Mesothelial cell of epicardium (in vitro differentiated cells): Measurements from ENCODE around the gene HOXC9. TPM values are rescaled to one million over a fixed set of nuclear protein-coding genes. Genes with fewer than 3 reads are reported as not detected.

Experiments used
- DNase-seq, 2 experiments: peaks; one replicate each; pipeline ENCODE4 v3.0.0; 2021; ENCODE audit warnings: low spot score in 2 of 2; ENCODE audit not compliant: unreplicated experiment in 2 of 2
- H3K27ac Mint-ChIP-seq: 2 replicates; pipeline ENCODE4 v1.8.0; 2021; ENCODE audit warnings: mixed read lengths
- H3K27me3 Mint-ChIP-seq: 2 replicates; pipeline ENCODE4 v1.8.0; 2021; ENCODE audit warnings: low read depth, mixed read lengths
- H3K36me3 Mint-ChIP-seq: 2 replicates; pipeline ENCODE4 v1.8.0; 2021; ENCODE audit warnings: mixed read lengths
- H3K4me1 Mint-ChIP-seq: 2 replicates; pipeline ENCODE4 v1.8.0; 2021; ENCODE audit warnings: mixed read lengths
- H3K4me3 Mint-ChIP-seq: 2 replicates; pipeline ENCODE4 v1.8.0; 2021; ENCODE audit warnings: mild to moderate bottlenecking, moderate library complexity, mixed read lengths
- H3K9me3 Mint-ChIP-seq: 2 replicates; pipeline ENCODE4 v1.8.0; 2021; ENCODE audit warnings: mixed read lengths
- CTCF ChIP-seq: fragments of 200-600 bp; sonication (generic); IDR thresholded peaks from one replicate; pipeline ENCODE4 v1.5.0; 2021; ENCODE audit warnings: antibody characterized with exemption; ENCODE audit not compliant: unreplicated experiment
- total RNA-seq: library from RNA; stranded (reverse); gene quantifications from 3 replicates; pipeline ENCODE4 v1.2.1, GENCODE V29; 2021

The HOXC9 gene
- total RNA-seq, 1 donor from 2014 or later: 2.0 TPM

- peaks cover 98% of the 10 kb centered on the region for H3K27me3 Mint-ChIP-seq
- H3K4me1 Mint-ChIP-seq: peaks cover 10% of the 10 kb centered on the region
- DNase-seq: no peak
- H3K4me3 Mint-ChIP-seq: no peak overlapping the region
- H3K36me3 Mint-ChIP-seq: no peaks in the 10 kb centered on the region
- no peaks in the 10 kb centered on the region for H3K9me3 Mint-ChIP-seq
- TF ChIP-seq CTCF: no peak
- no peak overlapping the region for H3K27ac Mint-ChIP-seq
Measured at GRCh38 chr12:53956251-53956887, 43.6 kb upstream of the HOXC9 start.

GRCh38 chr12:53956914-53957536 is 42.9 kb upstream of the HOXC9 start:
- no peak overlapping the region for H3K27ac Mint-ChIP-seq

GRCh38 chr12:53958128-53958527 is 41.8 kb upstream of the HOXC9 start:
- no peak for TF ChIP-seq CTCF
- no peak for DNase-seq
- Mint-ChIP-seq H3K9me3 (no peaks in the 10 kb centered on the region), H3K4me3 (no peak overlapping the region), H3K27me3 (peaks cover 98% of the 10 kb centered on the region), H3K36me3 (no peaks in the 10 kb centered on the region), H3K27ac (no peak overlapping the region), H3K4me1 (peaks cover 6% of the 10 kb centered on the region)

More at GRCh38 chr12:53956914-53957536, 42.9 kb upstream of the HOXC9 start:
- H3K4me3 Mint-ChIP-seq: no peak overlapping the region
- no peaks in the 10 kb centered on the region for H3K36me3 Mint-ChIP-seq
- TF ChIP-seq CTCF: no peak
- no peak for DNase-seq
- peaks cover 10% of the 10 kb centered on the region for H3K4me1 Mint-ChIP-seq
- peaks cover 98% of the 10 kb centered on the region for H3K27me3 Mint-ChIP-seq
- no peaks in the 10 kb centered on the region for H3K9me3 Mint-ChIP-seq

GRCh38 chr12:53959314-53959713 is 40.6 kb upstream of the HOXC9 start:
- Mint-ChIP-seq H3K4me1 (peaks cover 2% of the 10 kb centered on the region), H3K27ac (no peak overlapping the region), H3K27me3 (peaks cover 98% of the 10 kb centered on the region), H3K9me3 (no peaks in the 10 kb centered on the region), H3K4me3 (no peak overlapping the region), H3K36me3 (no peaks in the 10 kb centered on the region)
- TF ChIP-seq CTCF: no peak
- no peak for DNase-seq

- H3K4me1 Mint-ChIP-seq: peaks cover 2% of the 10 kb centered on the region
- no peak overlapping the region for H3K27ac Mint-ChIP-seq
- H3K4me3 Mint-ChIP-seq: no peak overlapping the region
- peaks cover 100% of the 10 kb centered on the region for H3K27me3 Mint-ChIP-seq
- no peaks in the 10 kb centered on the region for H3K36me3 Mint-ChIP-seq
- H3K9me3 Mint-ChIP-seq: no peaks in the 10 kb centered on the region
- no peak for DNase-seq
- no peak for TF ChIP-seq CTCF
Measured at GRCh38 chr12:53960187-53961024, 39.6 kb upstream of the HOXC9 start.
